ENCODE results near the gene COMMD10. TPM values are rescaled to one million over a fixed set of nuclear protein-coding genes. Genes with fewer than 3 reads are reported as not detected.
A peak's percentile ranks its signal among the peaks of the same experiment; 100 is the strongest.

The COMMD10 gene
- total and polyA plus RNA-seq, 2 of the 8 experiments (the other 6 are each of a cell fraction or from before 2014, with no cell fraction given), result 16.5 to 43.4 TPM

DNA sequence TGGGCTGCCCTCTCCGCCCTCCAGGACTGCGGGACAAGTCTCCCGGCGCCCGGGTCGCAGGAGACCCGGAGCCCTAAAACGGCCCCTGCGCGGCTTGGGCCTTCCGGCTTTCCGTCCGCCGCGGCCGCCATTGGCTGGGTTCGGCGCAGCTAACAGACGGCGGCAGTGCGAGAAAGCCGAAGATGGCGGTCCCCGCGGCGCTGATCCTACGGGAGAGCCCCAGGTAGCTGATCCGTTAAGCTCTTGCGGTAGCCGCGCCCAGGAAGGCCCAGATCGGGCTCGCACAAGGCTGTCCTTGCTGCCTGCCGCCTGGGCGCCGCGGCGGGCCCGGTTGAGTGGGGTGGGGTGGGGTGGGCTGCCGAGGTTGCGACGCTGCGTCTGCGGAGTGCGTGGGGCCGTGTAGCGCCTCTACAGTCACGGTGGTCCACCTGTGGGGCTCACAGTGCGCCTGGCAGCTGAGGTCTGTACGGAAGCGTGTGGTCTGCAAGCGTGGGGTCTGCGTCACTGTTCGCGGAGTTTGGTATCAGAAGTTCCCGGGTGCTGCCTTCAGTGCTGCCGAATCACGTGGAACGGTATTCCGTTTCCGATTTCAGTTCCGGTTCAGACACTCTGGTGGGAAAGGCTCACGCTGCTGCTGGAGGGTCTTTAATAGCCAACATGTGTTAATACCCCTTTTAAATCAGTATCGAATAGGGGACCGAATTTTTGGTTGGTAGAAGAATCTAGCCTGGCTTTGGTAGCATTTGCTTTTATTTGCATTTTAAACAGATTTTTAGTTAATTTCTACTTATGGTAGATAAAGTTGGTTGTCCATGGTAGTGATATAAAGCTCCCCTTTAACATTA lies at the start of gene COMMD10 (continued):
- no peak for TF ChIP-seq CTBP2 (IDR thresholded peaks at IDR 0.05; ENCODE audit: borderline replicate concordance, insufficient read depth, insufficient read length, low read length)
- peak; percentile 26 to 75; a peak in 2 of 4 replicates for TF ChIP-seq SIN3A (conservative IDR thresholded peaks at IDR 0.05 in 1 of 2, IDR thresholded peaks at IDR 0.05 in 1 of 2; ENCODE audit: low read depth in 1 of 2, low read length in 2 of 2)
- TF ChIP-seq KDM4A (IDR thresholded peaks at IDR 0.05; ENCODE audit: low read depth, low read length, severe bottlenecking), result peak; percentile 88
- no peak for TF ChIP-seq SUZ12 (IDR thresholded peaks at IDR 0.05; ENCODE audit: low read length)
- TF ChIP-seq RNF2 (IDR thresholded peaks at IDR 0.05; ENCODE audit: borderline replicate concordance, low read depth, low read length, missing control alignments, poor library complexity, severe bottlenecking), result no peak
- TF ChIP-seq CHD2 (IDR thresholded peaks at IDR 0.05; ENCODE audit: low read length), result no peak
- TF ChIP-seq YY1 (IDR thresholded peaks at IDR 0.05; ENCODE audit: low read depth, low read length), result peak; percentile 96
- no peak for TF ChIP-seq BRCA1 (IDR thresholded peaks at IDR 0.05; ENCODE audit: low read depth, low read length)
- TF ChIP-seq ASH2L (IDR thresholded peaks at IDR 0.05; ENCODE audit: low read length), result peak; percentile 79
- TF ChIP-seq HDAC2 (IDR thresholded peaks at IDR 0.05; ENCODE audit: borderline replicate concordance in 1 of 2, low read depth in 2 of 2, low read length in 2 of 2), result no peak; a peak in 1 of 4 replicates
- TF ChIP-seq, protein P1, sequence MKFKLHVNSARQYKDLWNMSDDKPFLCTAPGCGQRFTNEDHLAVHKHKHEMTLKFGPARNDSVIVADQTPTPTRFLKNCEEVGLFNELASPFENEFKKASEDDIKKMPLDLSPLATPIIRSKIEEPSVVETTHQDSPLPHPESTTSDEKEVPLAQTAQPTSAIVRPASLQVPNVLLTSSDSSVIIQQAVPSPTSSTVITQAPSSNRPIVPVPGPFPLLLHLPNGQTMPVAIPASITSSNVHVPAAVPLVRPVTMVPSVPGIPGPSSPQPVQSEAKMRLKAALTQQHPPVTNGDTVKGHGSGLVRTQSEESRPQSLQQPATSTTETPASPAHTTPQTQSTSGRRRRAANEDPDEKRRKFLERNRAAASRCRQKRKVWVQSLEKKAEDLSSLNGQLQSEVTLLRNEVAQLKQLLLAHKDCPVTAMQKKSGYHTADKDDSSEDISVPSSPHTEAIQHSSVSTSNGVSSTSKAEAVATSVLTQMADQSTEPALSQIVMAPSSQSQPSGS (IDR thresholded peaks at IDR 0.05; ENCODE audit: low read length), result no peak
- TF ChIP-seq NANOG (IDR thresholded peaks at IDR 0.05; ENCODE audit: insufficient read depth, low read depth, low read length, poor library complexity, severe bottlenecking), result peak; percentile 14
- TF ChIP-seq PHF8 (conservative IDR thresholded peaks at IDR 0.05; ENCODE audit: low read depth, low read length), result peak; percentile 86
- no peak for TF ChIP-seq CHD1 (IDR thresholded peaks at IDR 0.05; ENCODE audit: low read depth, low read length)
- TF ChIP-seq RAD21 (IDR thresholded peaks at IDR 0.05 in 1 of 2, conservative IDR thresholded peaks at IDR 0.05 in 1 of 2; ENCODE audit: low read depth in 2 of 2, low read length in 2 of 2), result no peak

Measured in H1 (cell line).